ENCODE measurements around the gene RANBP17.

Gene RANBP17

DNA sequence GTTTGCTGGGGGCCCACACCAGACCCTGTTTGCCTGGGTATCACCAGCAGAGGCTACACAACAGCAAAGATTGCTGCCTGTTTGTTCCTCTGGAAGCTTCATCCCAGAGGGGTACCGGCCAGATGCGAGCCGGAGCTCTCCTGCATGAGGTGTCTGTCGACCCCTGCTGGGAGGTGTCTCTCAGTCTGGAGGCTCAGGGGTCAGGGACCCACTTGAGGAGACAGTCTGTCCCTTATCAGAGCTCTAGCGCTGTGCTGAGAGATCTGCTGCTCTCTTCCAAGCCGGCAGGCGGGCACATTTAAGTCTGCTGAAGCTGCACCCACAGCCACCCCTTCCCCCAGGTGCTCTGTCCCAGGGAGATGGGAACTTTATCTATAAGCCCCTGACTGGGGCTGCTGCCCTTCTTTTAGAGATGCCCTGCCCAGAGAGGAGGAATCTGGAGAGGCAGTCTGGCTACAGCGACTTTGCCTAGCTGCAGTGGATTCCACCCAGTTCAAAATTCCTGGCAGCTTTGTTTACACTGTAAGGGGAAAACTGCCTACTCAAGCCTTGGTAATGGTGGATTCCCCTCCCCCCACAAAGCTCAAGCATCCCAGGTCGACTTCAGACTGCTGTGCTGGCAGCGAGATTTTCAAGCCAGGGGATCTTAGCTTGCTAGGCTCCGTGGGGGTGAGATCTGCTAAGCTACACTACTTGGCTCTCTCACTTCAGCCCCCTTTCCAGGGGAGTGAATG lies 241.2 kb downstream of the RANBP17 start:
- no peak for DNase-seq

DNA sequence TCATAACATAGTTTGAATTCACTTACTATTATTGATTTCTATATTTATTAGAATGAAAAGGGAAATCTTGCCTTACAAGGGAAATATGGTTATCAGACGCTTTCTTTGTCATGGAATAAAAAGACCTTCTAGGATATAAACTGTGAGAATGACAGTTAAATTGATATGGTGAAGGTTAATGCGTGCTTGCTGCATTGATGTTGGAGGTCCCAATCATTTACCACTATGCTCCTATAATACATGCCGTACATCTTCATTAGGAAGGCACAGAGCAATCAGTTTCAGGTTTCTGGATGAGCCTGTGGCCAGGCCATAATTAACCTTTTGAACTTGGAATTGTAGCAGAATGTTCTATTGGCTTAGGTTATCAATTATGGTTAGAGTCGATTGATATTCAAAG lies 245.9 kb downstream of the RANBP17 start:
- no peak for DNase-seq

DNA sequence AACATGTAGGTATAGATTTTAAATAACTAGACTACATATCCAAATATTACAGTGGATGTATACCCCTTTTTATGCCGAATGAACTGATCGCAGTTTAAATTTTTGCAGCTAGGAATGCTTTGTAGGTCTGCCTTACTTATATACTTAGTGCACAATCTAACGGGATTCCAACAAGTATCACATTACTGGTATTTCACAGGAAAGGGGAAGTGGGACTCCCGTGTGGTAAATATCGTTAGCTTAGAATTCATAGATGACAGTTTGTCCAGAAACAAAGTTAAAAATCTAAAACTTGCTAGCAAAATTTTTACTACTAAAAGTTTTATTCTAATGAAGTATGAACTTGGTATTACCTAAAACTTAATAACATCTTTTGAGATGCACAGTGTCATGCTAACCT lies 253.7 kb downstream of the RANBP17 start:
- no peak for DNase-seq

DNA sequence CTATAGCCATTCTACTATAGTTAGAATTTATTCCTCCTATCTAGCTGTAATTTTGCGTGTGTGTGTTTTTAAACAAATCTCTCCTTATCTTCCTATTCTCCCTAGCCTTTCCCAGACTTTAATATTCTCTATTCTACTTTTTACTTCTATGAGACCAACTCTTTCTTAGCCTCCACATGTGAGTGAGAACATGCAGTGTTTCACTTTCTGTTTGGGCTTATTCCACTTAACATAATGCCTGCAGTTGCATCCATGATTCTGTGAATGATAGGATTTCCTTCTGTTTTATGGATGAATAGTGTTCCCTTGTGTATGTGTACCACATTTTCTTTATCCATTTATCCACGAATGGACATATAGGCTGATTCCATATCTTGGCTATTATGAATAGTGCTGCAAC lies 254.9 kb downstream of the RANBP17 start:
- DNase-seq: no peak

- DNase-seq: no peak
Measured at GRCh38 chr5:171120986-171121622, 259.3 kb downstream of the RANBP17 start.

DNA sequence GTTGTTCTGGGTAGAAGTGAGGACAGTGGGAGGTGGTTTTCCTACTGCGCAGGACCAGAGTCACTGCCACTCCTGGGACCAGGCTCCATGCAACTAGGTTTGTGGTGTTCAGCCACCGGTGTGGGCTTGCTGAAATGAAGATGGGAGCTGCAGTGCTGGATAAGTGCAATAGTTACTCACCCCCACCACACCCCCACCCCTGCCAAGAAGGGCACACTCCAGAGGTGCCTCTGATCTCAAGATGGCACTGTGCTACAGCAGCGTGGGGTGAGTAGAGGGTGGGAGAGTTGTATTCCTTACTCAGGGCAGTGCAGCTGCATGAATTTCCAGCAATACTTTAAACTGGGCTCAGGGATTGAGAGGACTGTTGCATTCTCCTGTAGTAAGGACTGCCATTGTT lies 259.8 kb downstream of the RANBP17 start:
- no peak for DNase-seq

- DNase-seq: no peak
Measured at GRCh38 chr5:171122372-171122771, 260.6 kb downstream of the RANBP17 start.

- no peak for DNase-seq
Measured at GRCh38 chr5:171123417-171123816, 261.6 kb downstream of the RANBP17 start.

- DNase-seq: no peak
Measured at GRCh38 chr5:171127314-171127713, 265.5 kb downstream of the RANBP17 start.

DNA sequence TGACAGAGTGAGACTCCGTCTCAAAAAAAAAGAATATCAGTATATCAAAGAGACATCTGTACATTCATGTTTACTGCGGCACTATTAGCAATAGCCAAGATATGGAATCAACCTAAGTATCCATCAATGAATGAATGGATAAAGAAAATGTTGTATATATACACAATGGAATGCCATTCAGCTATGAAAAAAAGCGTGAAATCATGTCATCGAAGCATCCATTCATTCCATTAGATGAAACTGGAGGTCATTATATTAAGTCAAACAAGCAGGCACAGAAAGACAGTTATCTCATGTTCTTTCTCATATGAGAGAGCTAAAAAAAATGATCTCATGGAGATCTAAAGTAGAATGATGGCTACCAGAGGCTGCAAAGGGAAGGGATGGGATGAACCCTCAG lies 266.3 kb downstream of the RANBP17 start:
- no peak for DNase-seq

DNA sequence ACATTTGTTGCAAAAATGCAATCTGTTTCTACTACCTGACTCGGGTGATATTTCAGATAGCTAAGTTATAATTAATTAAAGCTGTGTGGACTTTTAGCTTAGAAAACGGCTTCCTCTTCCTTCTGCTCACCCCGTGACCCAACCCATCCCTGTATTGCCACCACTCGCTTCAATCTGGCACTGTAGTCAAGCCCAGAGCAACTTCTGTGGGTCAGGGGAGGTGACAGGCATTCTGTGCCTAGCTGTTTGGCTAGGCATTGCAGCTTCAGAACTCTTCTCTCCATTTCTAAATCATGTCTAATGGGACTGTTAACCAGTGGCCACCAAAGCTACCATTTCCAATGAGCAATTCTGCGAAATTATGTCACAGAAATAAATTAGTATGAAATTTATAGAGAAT lies 267.5 kb downstream of the RANBP17 start:
- DNase-seq: no peak

DNA sequence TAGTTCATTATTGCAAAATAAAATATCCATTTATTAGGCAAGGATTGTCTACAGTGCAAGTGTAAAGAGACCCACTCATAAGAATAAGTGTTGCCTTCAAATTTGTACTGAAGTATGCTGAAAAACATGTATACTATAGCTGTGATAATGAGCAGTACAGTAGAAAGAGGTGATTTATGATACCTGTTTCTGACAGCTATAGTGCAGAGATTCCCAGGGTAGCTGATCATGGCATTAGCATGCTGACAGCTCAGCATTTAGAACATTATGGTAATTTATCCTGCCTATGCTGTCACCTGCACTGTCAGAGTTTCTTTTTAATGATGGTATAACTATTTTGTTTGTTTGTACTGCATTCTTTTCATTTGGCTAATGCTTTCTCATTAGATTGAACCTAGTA lies 269.7 kb downstream of the RANBP17 start:
- no peak for DNase-seq

DNA sequence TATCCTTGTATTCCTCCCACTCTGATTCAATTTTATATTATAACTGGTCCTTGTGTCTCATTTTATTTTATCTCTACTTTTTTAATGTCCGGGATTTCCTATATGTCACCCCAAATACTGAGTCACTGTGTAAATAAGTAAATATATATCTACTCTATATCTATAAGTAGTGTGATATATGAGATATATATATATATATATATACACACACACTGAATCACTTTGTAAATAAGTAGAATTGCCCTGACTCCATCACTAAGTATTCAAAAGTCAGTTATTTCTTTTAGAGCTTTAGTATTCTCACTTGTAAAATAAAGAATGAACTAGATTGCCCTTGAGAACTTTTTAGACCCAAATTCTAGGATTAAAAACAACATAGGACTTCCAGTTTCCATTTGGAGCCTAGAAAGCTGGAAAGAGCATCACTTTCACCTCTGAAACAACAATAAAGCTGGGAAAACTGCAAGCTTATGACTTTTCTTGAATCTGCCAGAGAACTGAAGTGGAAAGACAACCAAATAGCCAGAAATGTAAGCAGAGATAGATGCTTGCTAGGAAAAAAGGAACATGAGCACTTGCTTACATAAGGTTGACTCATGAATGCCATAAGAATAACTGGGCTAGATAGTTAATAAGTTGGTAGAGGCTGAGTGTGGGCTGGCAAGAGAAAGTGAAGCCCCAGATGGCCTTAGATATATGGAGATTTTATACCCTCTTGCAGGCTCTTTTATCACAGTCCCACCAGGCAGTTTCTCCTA lies 276.1 kb downstream of the RANBP17 start:
- DNase-seq: no peak

DNA sequence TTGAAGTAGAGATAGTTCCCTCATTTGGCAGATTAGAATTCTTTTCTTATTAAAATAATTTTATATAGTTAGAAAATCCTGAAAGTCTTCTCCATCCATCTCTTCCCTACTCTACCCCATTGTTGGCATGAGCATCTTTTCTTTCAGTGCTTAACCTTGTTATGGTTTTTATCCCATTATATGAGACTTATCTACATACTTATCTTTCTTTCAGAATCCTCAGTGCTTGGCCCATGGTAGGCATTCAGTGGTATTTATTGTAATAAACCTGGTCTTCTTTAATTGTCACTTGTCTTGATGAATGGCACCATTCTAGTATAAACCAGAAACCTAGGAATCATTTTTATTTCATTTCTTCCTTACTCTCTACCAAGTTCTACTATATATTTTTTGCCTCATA lies 277.4 kb downstream of the RANBP17 start:
- no peak for DNase-seq

DNA sequence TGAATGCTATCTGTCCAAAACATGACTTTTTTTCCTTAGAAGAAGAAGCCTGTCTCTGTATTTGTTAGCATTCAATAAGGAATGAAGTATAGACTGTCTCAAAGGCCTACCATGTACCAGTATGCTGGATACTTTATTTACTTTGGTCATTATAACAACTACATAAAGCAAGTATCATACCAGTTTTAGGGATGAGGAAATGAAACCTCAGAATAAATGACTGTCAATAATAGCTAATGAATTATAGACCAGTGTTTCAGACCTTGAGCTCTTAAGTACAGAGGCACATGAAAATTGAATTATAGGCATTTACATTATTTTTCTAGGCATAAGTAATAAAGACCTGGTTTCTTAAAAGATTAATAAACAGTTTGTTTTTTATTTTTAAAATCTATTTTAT lies 280.8 kb downstream of the RANBP17 start:
- DNase-seq: no peak

- DNase-seq: no peak
Measured at GRCh38 chr5:171143171-171143570, 281.4 kb downstream of the RANBP17 start.

DNA sequence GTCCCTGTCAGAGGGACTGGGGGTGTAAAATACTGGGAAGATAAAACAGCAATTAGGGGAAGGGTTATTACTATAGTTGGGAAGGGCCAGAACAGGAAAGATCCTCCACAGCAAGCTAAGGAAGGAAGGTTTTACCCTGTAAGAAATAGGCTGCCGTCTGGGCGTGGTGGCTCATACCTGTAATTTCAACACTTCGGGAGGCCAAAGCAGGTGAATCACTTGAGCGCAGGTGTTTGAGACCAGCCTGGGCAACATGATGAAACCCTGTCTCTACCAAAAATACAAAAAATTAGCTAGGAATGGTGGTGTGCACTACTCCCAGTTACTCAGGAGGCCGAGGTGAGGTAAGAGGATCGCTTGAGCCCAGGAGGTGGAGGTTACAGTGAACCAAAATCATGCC lies 282.1 kb downstream of the RANBP17 start:
- DNase-seq: no peak

DNA sequence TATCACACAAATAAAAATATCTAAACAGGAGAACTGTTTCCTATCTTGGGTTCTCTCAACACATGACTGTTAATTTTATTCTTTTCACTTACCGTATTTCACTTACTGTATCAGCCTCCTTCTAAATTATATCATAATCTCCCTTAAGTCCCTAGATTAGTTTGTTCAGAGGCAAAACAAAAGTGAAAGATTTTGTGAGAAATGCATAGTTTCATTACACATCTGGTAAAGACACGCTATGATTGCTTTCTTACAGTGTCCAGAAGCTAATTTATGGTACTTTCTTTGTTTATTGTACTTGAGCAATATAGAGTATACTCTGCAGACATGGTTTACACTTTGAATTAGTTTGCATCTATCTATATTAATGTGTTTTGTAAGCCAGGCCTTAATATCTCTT lies 287.5 kb downstream of the RANBP17 start:
- no peak for DNase-seq

GRCh38 chr5:171149772-171150171 lies 288.0 kb downstream of the RANBP17 start:
- no peak for DNase-seq

GRCh38 chr5:171152382-171152781 lies 290.6 kb downstream of the RANBP17 start:
- no peak for DNase-seq

DNA sequence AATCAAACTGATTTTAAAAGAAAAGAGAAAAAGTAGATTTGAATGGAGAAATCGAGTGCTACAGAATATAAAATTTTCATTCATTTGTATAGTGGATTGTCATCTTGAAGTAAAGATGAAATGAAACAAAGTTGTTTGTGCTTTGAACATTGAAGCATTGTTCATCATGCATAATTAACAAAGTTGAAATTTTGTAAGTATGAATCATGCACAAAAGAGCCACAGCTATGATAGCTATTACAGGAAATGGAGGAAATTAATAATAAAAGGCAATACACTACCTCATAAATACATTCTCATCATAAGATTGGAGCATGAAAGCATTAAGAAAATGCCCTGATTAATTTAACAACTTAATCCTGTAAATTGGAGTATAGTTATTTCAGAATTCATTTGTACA lies 293.8 kb downstream of the RANBP17 start:
- no peak for DNase-seq

- no peak for DNase-seq
Measured at GRCh38 chr5:171157276-171157675, 295.5 kb downstream of the RANBP17 start.

DNA sequence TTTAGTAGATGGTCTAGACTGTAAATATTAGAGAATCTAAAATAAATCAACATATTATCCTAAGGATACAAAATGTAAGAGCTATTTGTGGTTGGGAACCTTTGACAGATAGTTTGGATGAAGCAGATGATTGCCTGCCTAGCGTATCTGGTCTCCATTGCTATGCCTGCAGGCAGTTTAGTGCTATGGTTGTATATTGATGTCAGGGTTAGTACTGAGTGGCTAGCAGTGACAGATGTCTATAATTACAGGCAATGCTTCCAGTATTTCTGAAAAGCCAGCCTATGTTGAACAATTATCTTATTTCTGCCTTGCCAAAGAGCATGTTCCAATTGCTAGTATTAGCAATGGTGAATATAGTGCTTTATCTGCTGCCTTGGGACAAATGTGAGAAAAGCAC lies 296.0 kb downstream of the RANBP17 start:
- DNase-seq: peak; percentile 19

GRCh38 chr5:171158581-171158980 lies 296.8 kb downstream of the RANBP17 start:
- DNase-seq: no peak

Measured in retina (tissue), 1 donor.